KBM-7 (cell line): ENCODE results near the gene PSMG3.
"Not testable (repeated sequence)": the region's sequence is repeated elsewhere in the genome, so short reads cannot be mapped to it uniquely, and the experiment has no call there.

Source experiments
- DNase-seq: peaks from one replicate; pipeline ENCODE4 v3.0.0-alpha.2; 2015
- in situ Hi-C: fragments of 300-500 bp; cut with MboI; formaldehyde crosslinking; loops from 2 replicates; pipeline ENCODE4 v1.14.3; 2020; ENCODE audit warnings: low sequenced_read_pairs, low pct_unique_long_range_greater_than_20kb, mixed read lengths

Gene PSMG3

DNA sequence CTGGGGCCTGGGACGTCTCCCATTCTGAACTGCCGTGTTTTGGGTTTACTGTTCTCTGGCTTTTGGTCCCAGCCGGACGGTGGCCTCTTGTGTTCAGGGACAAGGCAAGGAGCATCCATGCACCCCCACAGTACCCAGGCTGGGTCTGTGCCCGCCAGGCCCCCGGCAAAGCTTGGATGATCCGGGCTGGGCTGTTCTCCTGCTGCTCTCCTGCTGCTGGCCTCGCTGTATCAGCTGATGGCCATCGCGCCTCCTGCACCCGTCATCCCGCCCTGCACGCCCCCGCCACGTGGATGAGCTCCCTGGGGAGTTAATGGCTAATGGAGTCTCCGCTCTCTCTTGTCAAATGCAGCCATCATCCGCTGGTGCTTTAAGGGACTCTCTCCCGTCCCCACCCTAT is 14.9 kb upstream of the PSMG3 start:
- no peak for DNase-seq
- in situ Hi-C loops: no loop called here

DNA sequence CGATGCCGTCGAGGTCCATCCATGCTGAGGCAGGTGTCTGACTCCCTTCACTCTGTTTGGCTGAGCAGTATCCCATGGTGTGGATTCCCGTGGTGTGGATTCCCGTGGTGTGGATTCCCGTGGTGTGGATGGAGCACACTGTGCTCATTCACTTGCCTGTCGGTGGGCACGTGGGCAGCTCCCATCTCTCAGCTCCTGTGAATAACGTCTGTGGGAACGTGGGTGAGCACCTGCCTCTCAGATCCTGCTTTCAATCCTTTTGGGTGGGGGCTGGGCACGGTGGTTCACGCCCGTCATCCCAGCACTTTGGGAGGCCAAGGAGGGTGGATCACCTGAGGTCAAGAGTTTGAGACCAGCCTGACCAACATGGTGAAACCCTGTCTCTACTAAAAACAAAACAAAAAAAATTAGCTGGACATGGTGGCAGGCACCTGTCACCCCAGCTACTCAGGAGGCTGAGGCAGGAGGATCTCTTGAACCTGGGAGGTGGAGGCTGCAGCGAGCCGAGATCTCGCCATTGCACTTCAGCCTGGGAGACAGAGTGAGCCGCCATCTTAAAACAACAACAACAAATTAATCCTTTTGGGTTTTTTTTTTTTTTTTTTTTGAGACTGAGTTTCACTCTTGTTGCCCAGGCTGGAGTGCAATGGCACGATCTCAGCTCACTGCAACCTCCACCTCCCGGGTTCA is 13.6 kb upstream of the PSMG3 start:
- in situ Hi-C loops, DNase-seq: not testable (repeated sequence)

DNA sequence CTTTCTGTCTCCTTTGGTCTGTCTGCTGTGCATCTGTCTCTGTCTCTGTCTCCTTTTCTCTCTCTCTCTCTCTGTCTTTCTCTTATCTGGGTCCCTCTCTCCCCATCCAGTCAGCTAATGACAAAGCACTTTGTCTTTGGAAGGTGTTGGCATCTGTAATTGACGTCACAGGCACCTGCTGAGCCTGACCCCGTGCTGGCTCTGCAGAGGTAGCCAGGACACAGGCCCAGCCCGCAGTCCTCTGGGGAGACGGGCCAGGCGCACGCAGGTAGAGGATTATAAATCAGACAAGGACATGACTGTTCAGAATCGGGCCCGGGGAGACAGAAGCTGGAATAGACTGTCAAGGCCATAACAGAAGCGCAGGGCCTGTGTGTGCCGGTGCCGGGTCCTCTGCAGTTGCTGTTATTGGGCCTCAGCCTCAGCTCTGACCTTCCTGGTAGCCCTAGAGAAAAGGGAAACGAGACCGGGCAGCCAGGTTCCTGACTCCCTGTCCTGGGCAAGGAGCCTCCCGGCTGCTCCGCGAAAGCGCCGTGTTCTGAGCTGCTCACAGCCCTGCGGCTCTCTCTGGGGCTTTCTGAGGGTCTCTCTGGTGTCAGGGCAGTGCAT is 10.7 kb upstream of the PSMG3 start:
- in situ Hi-C loops: no loop called here
- no peak for DNase-seq

- peak; percentile 70 for DNase-seq
- in situ Hi-C loops: no loop called here
These were observed 9.9 kb upstream of the PSMG3 start for GRCh38 chr7:1579481-1580421.

GRCh38 chr7:1578513-1578912 is 8.7 kb upstream of the PSMG3 start:
- in situ Hi-C loops: no loop called here

DNA sequence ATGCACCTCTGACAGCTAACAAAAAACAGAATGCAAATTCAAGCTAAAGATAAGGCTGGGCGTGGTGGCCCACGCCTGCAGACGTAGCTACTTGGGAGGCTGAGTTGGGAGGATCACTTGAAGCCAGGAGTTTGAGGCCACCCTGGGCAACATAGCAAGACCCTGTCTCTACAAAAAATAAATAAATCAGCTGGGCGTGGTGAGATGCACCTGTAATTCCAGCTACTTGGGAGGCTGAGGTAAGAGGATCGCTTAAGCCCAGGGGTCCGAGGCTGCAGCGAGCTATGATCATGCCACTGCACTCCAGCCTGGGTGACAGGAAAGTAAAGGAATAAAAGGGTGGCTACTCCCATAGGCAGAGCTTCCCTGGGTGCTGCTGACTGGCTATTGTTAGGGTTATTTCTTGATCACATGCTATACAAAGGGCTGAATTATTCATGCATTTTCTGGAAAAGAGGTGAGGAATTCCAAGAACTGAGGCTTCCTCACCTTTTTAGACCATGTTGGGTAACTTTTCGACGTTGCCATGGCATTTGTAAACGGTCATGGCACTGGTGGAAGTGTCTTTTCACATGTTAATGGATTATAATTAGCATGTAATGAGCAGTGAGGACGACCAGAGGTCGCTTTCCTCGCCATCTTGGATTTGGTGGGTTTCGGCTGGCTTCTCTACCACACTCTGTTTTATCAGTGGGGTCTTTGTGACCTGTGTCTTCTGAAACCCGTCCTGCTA is 6.9 kb upstream of the PSMG3 start:
- no peak for DNase-seq
- in situ Hi-C loops: no loop called here

More at GRCh38 chr7:1578513-1578912, 8.7 kb upstream of the PSMG3 start:
- DNase-seq: no peak

GRCh38 chr7:1575809-1576208 is 6.0 kb upstream of the PSMG3 start:
- in situ Hi-C loops: no loop called here
- no peak for DNase-seq

DNA sequence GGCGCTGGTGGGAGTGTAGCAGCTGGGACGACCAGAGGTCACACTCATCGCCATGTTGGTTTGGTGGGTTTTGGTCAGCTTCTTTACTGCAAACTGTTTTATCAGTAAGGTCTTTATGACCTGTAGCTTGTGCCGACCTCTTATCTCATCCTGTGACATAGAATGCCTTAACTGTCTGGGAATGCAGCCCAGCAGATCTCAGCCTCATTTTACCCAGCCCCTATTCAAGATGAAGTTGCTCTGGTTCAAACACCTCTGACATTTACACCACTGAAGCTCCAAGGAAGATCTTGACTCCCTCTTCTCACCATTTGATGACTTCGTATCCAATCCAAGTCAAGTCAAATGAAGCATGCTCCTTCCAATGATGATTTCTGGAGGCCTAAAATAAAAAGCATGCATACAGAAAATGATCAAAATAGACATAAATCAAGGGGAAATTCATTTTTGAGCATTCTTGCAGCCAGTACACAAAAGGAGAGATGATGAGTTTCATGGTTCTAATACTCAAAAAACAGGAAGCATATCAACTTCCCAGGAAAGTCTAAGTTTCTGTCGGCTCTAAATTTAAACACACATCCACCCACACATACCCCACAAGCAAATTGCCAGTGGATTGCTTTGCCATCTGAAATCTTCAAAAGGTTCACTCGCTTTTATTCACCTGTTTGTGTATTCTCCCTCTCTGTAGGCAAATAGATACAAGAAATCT is 2.4 kb upstream of the PSMG3 start:
- in situ Hi-C loops: no loop called here
- peak; percentile 19 for DNase-seq

DNA sequence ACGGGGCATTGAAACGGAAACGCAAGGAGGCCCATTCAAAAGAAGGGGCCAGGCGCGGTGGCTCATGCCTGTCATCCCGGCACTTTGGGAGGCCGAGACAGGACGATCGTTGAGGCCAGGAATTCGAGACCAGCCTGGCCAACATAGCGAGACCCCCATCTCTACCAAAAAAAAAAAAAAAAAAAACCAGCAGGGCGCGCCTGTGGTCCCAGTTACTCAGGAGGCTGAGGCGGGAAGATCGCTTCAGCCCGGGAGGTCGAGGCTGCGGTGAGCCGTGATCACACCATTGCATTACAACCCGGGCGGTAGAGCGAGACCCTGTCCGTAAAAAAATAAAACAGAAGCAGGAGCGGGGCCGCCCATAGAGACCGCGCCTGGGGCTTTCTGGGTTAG is 396 bp downstream of the PSMG3 start:
- peak; percentile 21 for DNase-seq
- in situ Hi-C loops: no loop called here

DNA sequence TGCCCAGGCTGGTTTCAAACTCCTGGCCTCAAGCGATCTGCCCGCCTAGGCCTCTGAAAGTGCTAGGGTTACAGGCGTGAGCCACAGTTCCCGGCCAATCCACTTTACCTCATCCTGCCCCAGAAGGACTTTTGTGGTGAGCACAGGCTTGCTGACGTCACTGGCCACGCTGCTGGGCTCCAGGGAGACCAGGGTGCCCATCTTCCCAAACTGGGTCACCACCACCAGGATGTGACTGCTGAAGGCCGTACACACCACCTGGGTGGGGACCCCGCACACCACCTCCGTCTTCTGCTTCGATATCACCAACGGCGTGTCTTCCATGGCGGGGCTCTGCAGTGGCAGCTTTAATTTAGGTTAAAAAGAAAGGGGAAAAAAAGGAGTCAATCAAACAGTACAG is 816 bp downstream of the PSMG3 start:
- peak; percentile 41 for DNase-seq
- in situ Hi-C loops: no loop called here

GRCh38 chr7:1567896-1568510 is 1.8 kb downstream of the PSMG3 start:
- in situ Hi-C loops: no loop called here
- no peak for DNase-seq

GRCh38 chr7:1567049-1567771 is 2.6 kb downstream of the PSMG3 start:
- no peak for DNase-seq
- in situ Hi-C loops: no loop called here

DNA sequence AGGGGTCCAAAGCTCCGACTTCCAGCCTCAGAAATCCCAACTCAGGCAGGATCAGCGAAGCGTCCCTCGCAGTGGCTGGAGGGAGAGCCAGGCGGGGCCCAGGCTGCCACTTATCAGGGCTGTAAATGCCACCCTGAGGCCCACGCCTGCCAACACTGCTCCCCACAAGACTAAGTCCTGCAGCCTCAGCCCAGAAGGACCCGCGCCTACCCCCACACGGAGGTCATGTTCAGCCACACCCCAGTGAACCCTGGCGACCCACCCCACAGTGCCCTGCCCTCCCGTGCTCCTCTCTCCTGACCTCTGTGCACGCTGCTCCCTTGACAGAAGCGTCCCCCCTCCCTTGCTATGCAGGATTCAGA is 3.2 kb downstream of the PSMG3 start:
- in situ Hi-C loops: no loop called here

DNA sequence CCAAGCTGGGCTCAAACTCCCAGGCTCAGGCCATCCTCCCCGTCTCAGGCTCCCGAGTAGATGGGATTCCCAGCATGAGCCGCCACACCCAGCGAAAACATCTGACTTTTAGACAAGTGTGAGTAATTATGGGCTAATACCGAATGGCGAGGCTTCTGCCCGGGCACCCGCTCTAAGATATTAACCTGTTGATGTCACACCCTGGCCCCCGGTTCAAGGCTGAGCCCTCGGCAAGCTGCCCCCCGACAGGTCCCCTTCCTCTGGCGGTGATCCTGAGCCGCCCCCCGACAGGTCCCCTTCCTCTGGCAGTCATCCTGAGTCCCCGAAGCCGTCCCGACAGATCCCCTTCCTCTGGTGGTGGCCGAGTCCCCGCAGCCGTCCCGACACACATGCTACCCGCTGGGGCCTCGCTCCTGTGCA is 5.2 kb downstream of the PSMG3 start:
- in situ Hi-C loops: no loop called here
- no peak for DNase-seq

More for the DNA sequence above, 3.2 kb downstream of the PSMG3 start:
- DNase-seq: no peak

DNA sequence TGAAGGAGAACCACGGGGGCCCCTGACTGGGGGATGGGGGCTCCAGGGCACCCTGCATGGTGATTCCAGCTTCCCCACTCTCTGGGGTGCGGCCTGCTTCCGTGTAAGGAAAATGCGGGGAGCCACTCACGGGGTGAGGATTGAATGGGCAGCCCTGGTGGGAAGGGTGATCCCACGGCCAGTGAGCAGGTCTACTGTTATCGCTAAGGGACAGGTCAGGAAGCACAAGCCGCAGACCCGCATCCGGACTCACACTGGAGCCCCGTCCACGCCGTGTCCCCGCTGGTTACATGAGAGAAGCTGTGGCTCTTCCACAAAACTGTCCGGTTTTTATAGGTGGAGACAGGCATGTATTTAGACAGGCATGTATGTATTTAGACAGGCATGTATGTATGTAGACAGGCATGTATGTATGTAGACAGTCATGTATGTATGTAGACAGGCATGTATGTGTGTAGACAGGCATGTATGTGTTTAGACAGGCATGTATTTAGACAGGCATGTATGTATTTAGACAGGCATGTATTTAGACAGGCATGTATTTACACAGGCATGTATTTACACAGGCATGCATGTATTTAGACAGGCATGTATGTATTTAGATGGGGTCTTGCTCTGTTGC is 5.7 kb downstream of the PSMG3 start:
- no peak for DNase-seq
- in situ Hi-C loops: no loop called here

GRCh38 chr7:1562597-1563051 is 7.2 kb downstream of the PSMG3 start:
- DNase-seq: no peak
- in situ Hi-C loops: no loop called here

GRCh38 chr7:1562116-1562515 is 7.7 kb downstream of the PSMG3 start:
- in situ Hi-C loops: no loop called here
- no peak for DNase-seq
